H9 (cell line): Measurements from ENCODE around the gene ZFTA. TPM values are rescaled to one million over a fixed set of nuclear protein-coding genes. Genes with fewer than 3 reads are reported as not detected.
"Not testable (repeated sequence)": the region's sequence is repeated elsewhere in the genome, so short reads cannot be mapped to it uniquely, and the experiment has no call there.

ENCODE experiments used
- DNase-seq: peaks from one replicate; pipeline ENCODE4 v3.0.0-alpha.2; 2017
- H2AFZ ChIP-seq: one replicate; pipeline ENCODE4 v1.6.1; 2013; ENCODE audit warnings: mild to moderate bottlenecking, low read length, control low read depth, moderate library complexity
- H2AK5ac ChIP-seq: 2 replicates; pipeline ENCODE4 v1.6.1; 2013; ENCODE audit warnings: low read length, control low read depth, mixed read lengths; ENCODE audit not compliant: insufficient read length
- H2BK120ac ChIP-seq: one replicate; pipeline ENCODE4 v1.6.1; 2013; ENCODE audit warnings: low read depth, mild to moderate bottlenecking, low read length, control low read depth, inconsistent platforms; ENCODE audit not compliant: poor library complexity, severe bottlenecking
- H2BK12ac ChIP-seq: 2 replicates; pipeline ENCODE4 v1.6.1; 2013; ENCODE audit warnings: low read length, control low read depth, mixed read lengths, low read depth; ENCODE audit not compliant: insufficient read length
- H2BK15ac ChIP-seq: 2 replicates; pipeline ENCODE4 v1.6.1; 2013; ENCODE audit warnings: low read depth, low read length, control low read depth
- H2BK20ac ChIP-seq: one replicate; pipeline ENCODE4 v1.6.1; 2013; ENCODE audit warnings: low read depth, mild to moderate bottlenecking, low read length, control low read depth, inconsistent platforms; ENCODE audit not compliant: poor library complexity, severe bottlenecking
- H2BK5ac ChIP-seq: 2 replicates; pipeline ENCODE4 v1.6.1; 2013; ENCODE audit warnings: low read length, control low read depth, mixed read lengths; ENCODE audit not compliant: insufficient read length
- H3K14ac ChIP-seq: 2 replicates; pipeline ENCODE4 v1.6.1; 2013; ENCODE audit warnings: low read length, control low read depth; ENCODE audit not compliant: insufficient read depth
- H3K18ac ChIP-seq: 2 replicates; pipeline ENCODE4 v1.6.1; 2013; ENCODE audit warnings: low read depth, mild to moderate bottlenecking, mixed read lengths, low read length, control low read depth; ENCODE audit not compliant: insufficient read length
- H3K23ac ChIP-seq: 2 replicates; pipeline ENCODE4 v1.6.1; 2013; ENCODE audit warnings: low read length, control low read depth, mixed read lengths, low read depth; ENCODE audit not compliant: insufficient read length
- H3K23me2 ChIP-seq: 2 replicates; pipeline ENCODE4 v1.6.1; 2013; ENCODE audit warnings: low read depth, mild to moderate bottlenecking, mixed read lengths, low read length, control low read depth; ENCODE audit not compliant: insufficient read length, poor library complexity, severe bottlenecking
- H3K27ac ChIP-seq: 2 replicates; pipeline ENCODE4 v1.5.1; 2013; ENCODE audit warnings: low read length, control low read depth, mixed read lengths, low read depth; ENCODE audit not compliant: insufficient read length
- H3K27me3 ChIP-seq: 2 replicates; pipeline ENCODE4 v1.6.1; 2013; ENCODE audit warnings: low read length, control low read depth, inconsistent platforms; ENCODE audit not compliant: insufficient read depth
- H3K4ac ChIP-seq: 2 replicates; pipeline ENCODE4 v1.6.1; 2013; ENCODE audit warnings: low read depth, mild to moderate bottlenecking, control low read depth, inconsistent platforms, low read length, moderate library complexity
- H3K4me1 ChIP-seq: 2 replicates; pipeline ENCODE4 v1.6.1; 2013; ENCODE audit warnings: low read length, control low read depth, inconsistent platforms; ENCODE audit not compliant: insufficient read depth
- H3K4me2 ChIP-seq: 2 replicates; pipeline ENCODE4 v1.6.1; 2013; ENCODE audit warnings: low read length, control low read depth, mixed read lengths; ENCODE audit not compliant: insufficient read length, insufficient read depth
- H3K56ac ChIP-seq: 2 replicates; pipeline ENCODE4 v1.6.1; 2013; ENCODE audit warnings: low read depth, mild to moderate bottlenecking, mixed read lengths, low read length, control low read depth; ENCODE audit not compliant: insufficient read length
- H3K79me1 ChIP-seq: 2 replicates; pipeline ENCODE4 v1.6.1; 2013; ENCODE audit warnings: low read depth, mild to moderate bottlenecking, moderate library complexity, low read length, control low read depth, inconsistent platforms; ENCODE audit not compliant: insufficient read depth, poor library complexity, severe bottlenecking
- H3K79me2 ChIP-seq: 2 replicates; pipeline ENCODE4 v1.6.1; 2013; ENCODE audit warnings: low read length, control low read depth, inconsistent platforms; ENCODE audit not compliant: insufficient read depth
- H3K9ac ChIP-seq: 2 replicates; pipeline ENCODE4 v1.6.1; 2013; ENCODE audit warnings: low read length, control low read depth, mixed read lengths; ENCODE audit not compliant: insufficient read length; ENCODE audit errors: extremely low read depth
- H3K9me3 ChIP-seq: one replicate; pipeline ENCODE4 v1.6.1; 2013; ENCODE audit warnings: low read depth, low read length, inconsistent platforms; ENCODE audit not compliant: control insufficient read depth
- H3T11ph ChIP-seq: one replicate; pipeline ENCODE4 v1.6.1; 2013; ENCODE audit warnings: mild to moderate bottlenecking, low read length, control low read depth, inconsistent platforms
- H4K20me1 ChIP-seq: one replicate; pipeline ENCODE4 v1.6.1; 2013; ENCODE audit not compliant: control insufficient read depth, insufficient read length, insufficient read depth
- H4K5ac ChIP-seq: 2 replicates; pipeline ENCODE4 v1.6.1; 2013; ENCODE audit warnings: low read depth, mild to moderate bottlenecking, mixed read lengths, low read length, control low read depth; ENCODE audit not compliant: insufficient read length
- H4K8ac ChIP-seq: replicated peaks from 2 replicates; pipeline ENCODE4 v1.6.1; 2013; ENCODE audit warnings: low read length, control low read depth, mixed read lengths, low read depth; ENCODE audit not compliant: insufficient read length
- H4K91ac ChIP-seq: 2 replicates; pipeline ENCODE4 v1.6.1; 2013; ENCODE audit warnings: low read depth, mild to moderate bottlenecking, moderate library complexity, mixed read lengths, low read length, control low read depth; ENCODE audit not compliant: insufficient read length
- H3K27ac Mint-ChIP-seq, 3 experiments: 2 replicates in 2 of 3; 3 replicates in 1 of 3; pipeline ENCODE4 v1.8.0; 2020 to 2021; ENCODE audit warnings: mixed read lengths in 3 of 3, mild to moderate bottlenecking in 1 of 3, moderate library complexity in 1 of 3
- H3K27me3 Mint-ChIP-seq: 2 replicates; pipeline ENCODE4 v1.8.0; 2021; ENCODE audit warnings: low read depth, mild to moderate bottlenecking, moderate library complexity, mixed read lengths
- H3K36me3 Mint-ChIP-seq, 3 experiments: 2 replicates in 2 of 3; 3 replicates in 1 of 3; pipeline ENCODE4 v1.8.0; 2020 to 2021; ENCODE audit warnings: low read depth in 3 of 3, mixed read lengths in 3 of 3; ENCODE audit not compliant: insufficient read depth in 1 of 3
- H3K4me1 Mint-ChIP-seq, 2 experiments: 2 replicates each; pipeline ENCODE4 v1.8.0; 2020; ENCODE audit warnings: mixed read lengths in 2 of 2
- H3K4me3 Mint-ChIP-seq, 2 experiments: 2 replicates in 1 of 2; 3 replicates in 1 of 2; pipeline ENCODE4 v1.8.0; 2020 to 2021; ENCODE audit warnings: mild to moderate bottlenecking in 2 of 2, mixed read lengths in 2 of 2, moderate library complexity in 1 of 2
- H3K9me3 Mint-ChIP-seq, 2 experiments: 2 replicates in 1 of 2; 3 replicates in 1 of 2; pipeline ENCODE4 v1.8.0; 2020; ENCODE audit warnings: mild to moderate bottlenecking in 2 of 2, mixed read lengths in 2 of 2, moderate library complexity in 1 of 2
- CTCF ChIP-seq: fragments of 200-600 bp; sonication (generic); conservative IDR thresholded peaks from 3 replicates; pipeline ENCODE4 v1.8.0; 2021; ENCODE audit warnings: antibody characterized with exemption, mild to moderate bottlenecking
- WGBS: extraction: QIAGEN DNeasy Blood & Tissue Kit; methylation state at CpG from one replicate; pipeline ENCODE4 v1.1.7; 2013; ENCODE audit warnings: missing lambda C conversion rate, low lambda C conversion rate, mixed read lengths; ENCODE audit not compliant: insufficient read length; ENCODE audit errors: extremely low coverage; 5-methylcytosine and 5-hydroxymethylcytosine counted together
- total RNA-seq: library from RNA; stranded (reverse); gene quantifications from 2 replicates; pipeline ENCODE4 v1.2.1, GENCODE V29; 2021

ZFTA gene
- total RNA-seq, 1 experiment from 2014 or later: 48.2 TPM

GRCh38 chr11:63811522-63811921 is 42.9 kb upstream of the ZFTA start:
- H3K14ac ChIP-seq: no peak overlapping the region
- H3K4ac ChIP-seq: no peak overlapping the region
- no peak overlapping the region for H2AFZ ChIP-seq
- no peak overlapping the region for H2AK5ac ChIP-seq
- TF ChIP-seq CTCF: no peak
- no peak overlapping the region for H2BK15ac ChIP-seq
- no peak overlapping the region for H2BK120ac ChIP-seq
- peaks cover 10% of the 10 kb centered on the region for H3K23me2 ChIP-seq
- peaks cover 3% of the 10 kb centered on the region; the same call in 1 of the 2 replicates for H3K4me1 ChIP-seq
- no peak overlapping the region for H3K4me2 ChIP-seq
- H3K56ac ChIP-seq: no peak overlapping the region
- H4K8ac ChIP-seq: no peak overlapping the region
- H3K79me1 ChIP-seq: peaks cover 7% of the 10 kb centered on the region
- Mint-ChIP-seq H3K27me3 (peaks cover 8% of the 10 kb centered on the region; the same call in 1 of the 2 replicates), H3K4me1 (peaks cover 31 to 35% of the 10 kb centered on the region in 2 experiments), H3K36me3 (peaks cover 12 to 22% (median 17%) of the 10 kb centered on the region in 3 experiments; a peak in 6 of 7 replicates), H3K27ac (peak overlapping the region in 1 of 3 experiments; percentile 49; a peak in 2 of 7 replicates), H3K9me3 (no peaks in the 10 kb centered on the region), H3K4me3 (peak overlapping the region; percentile 71 to 84; a peak in 4 of 5 replicates)
- no peaks in the 10 kb centered on the region for H3K9me3 ChIP-seq
- H2BK12ac ChIP-seq: no peak overlapping the region
- H2BK20ac ChIP-seq: no peak overlapping the region
- no CpG with 5 or more reads among the region's 3 CpGs for WGBS
- no peak overlapping the region for H4K5ac ChIP-seq
- H3T11ph ChIP-seq: no peak overlapping the region
- no peak overlapping the region for H3K27ac ChIP-seq
- peaks cover 1% of the 10 kb centered on the region for H4K20me1 ChIP-seq
- no peak overlapping the region for H4K91ac ChIP-seq
- no peak overlapping the region for H2BK5ac ChIP-seq
- H3K27me3 ChIP-seq: no peaks in the 10 kb centered on the region
- H3K79me2 ChIP-seq: peaks cover 19% of the 10 kb centered on the region
- H3K9ac ChIP-seq: no peak overlapping the region
- DNase-seq: no peak
- no peak overlapping the region for H3K23ac ChIP-seq
- no peak overlapping the region for H3K18ac ChIP-seq

- H3K9me3 ChIP-seq, H3K27me3 Mint-ChIP-seq, H3K56ac ChIP-seq, H3K23ac ChIP-seq, H3K4me2 ChIP-seq, H3K27me3 ChIP-seq, H4K20me1 ChIP-seq, H2BK5ac ChIP-seq, DNase-seq, H2AFZ ChIP-seq, H3K27ac Mint-ChIP-seq, H3K23me2 ChIP-seq, H4K5ac ChIP-seq, H3K4me1 ChIP-seq, H3K18ac ChIP-seq, H2BK20ac ChIP-seq, H4K8ac ChIP-seq, H4K91ac ChIP-seq, H3K4ac ChIP-seq, H3K14ac ChIP-seq, H3K4me3 Mint-ChIP-seq, H2BK120ac ChIP-seq, H2AK5ac ChIP-seq, H2BK12ac ChIP-seq, H2BK15ac ChIP-seq, H3K27ac ChIP-seq, H3T11ph ChIP-seq, H3K9me3 Mint-ChIP-seq, H3K79me1 ChIP-seq, H3K9ac ChIP-seq: not testable (repeated sequence)
- WGBS: no CpG with 5 or more reads among the region's 11 CpGs
- H3K79me2 ChIP-seq: peaks cover 11% of the 10 kb centered on the region
- peaks cover 5 to 11% (median 7%) of the 10 kb centered on the region in 3 experiments; a peak in 6 of 7 replicates for H3K36me3 Mint-ChIP-seq
- peaks cover 25 to 30% of the 10 kb centered on the region in 2 experiments for H3K4me1 Mint-ChIP-seq
Measured at GRCh38 chr11:63810383-63810782, 41.8 kb upstream of the ZFTA start.
